Vagina (tissue), 2 donors: Measurements from ENCODE around the gene PRF1. TPM values are rescaled to one million over a fixed set of nuclear protein-coding genes. Genes with fewer than 3 reads are reported as not detected.

Experiments
- DNase-seq, 2 donors: peaks; one replicate each; pipeline ENCODE4 v3.0.0-alpha.2; 2017; ENCODE audit errors: extremely low spot score in 2 of 2
- H3K27ac ChIP-seq: fragments of 200-600 bp; sonication (generic); one replicate; pipeline ENCODE4 v1.5.1; 2019
- H3K27me3 ChIP-seq: fragments of 200-600 bp; sonication (generic); one replicate; pipeline ENCODE4 v1.5.1; 2019
- H3K36me3 ChIP-seq, 2 donors: fragments of 200-600 bp; sonication (generic); one replicate each; pipeline ENCODE4 v1.5.1; 2017 to 2019
- H3K4me1 ChIP-seq: fragments of 200-600 bp; sonication (generic); one replicate; pipeline ENCODE4 v1.5.1; 2019
- H3K4me3 ChIP-seq, 2 donors: fragments of 200-600 bp; sonication (generic); 1 replicate in 1 of 2; 2 replicates in 1 of 2; pipeline ENCODE4 v1.5.1; 2016 to 2019
- H3K9me3 ChIP-seq: fragments of 200-600 bp; sonication (generic); one replicate; pipeline ENCODE4 v1.5.1; 2019
- CTCF ChIP-seq, 3 experiments: fragments of 450-650 bp in 2 of 3; fragments of 200-600 bp in 1 of 3; sonication (generic) in 1 of 3; IDR thresholded peaks; one replicate each; pipeline ENCODE4 v1.5.1; 2017 to 2019; ENCODE audit warnings: antibody characterized with exemption in 3 of 3, mild to moderate bottlenecking in 2 of 3, moderate library complexity in 2 of 3
- POLR2A ChIP-seq, 2 donors: fragments of 450-650 bp; IDR thresholded peaks; one replicate each; pipeline ENCODE4 v1.6.1; 2017; ENCODE audit warnings: antibody characterized with exemption in 2 of 2, mild to moderate bottlenecking in 2 of 2, moderate library complexity in 2 of 2
- POLR2AphosphoS5 ChIP-seq, 2 donors: sonication (generic); formaldehyde crosslinking; IDR thresholded peaks; one replicate each; pipeline ENCODE4 v1.9.0; 2017; ENCODE audit warnings: antibody characterized with exemption in 2 of 2, mild to moderate bottlenecking in 2 of 2, low read depth in 1 of 2; ENCODE audit not compliant: insufficient read depth in 1 of 2
- intact Hi-C: fragments of 100-400 bp; cut with DNase I; formaldehyde crosslinking; loops from one replicate; pipeline ENCODE4 v1.15.1; 2023
- total RNA-seq: library from RNA; depleted of rRNA; stranded (reverse); fragments of >200 nt; gene quantifications from one replicate; pipeline ENCODE4 v1.2.3, GENCODE V29; 2016

The PRF1 gene
- total RNA-seq, 1 donor from 2014 or later: 20.9 TPM

- DNase-seq: no peak
- no peak overlapping the region for H3K27ac ChIP-seq
Measured at GRCh38 chr10:70604106-70604505, 1.6 kb upstream of the PRF1 start.

GRCh38 chr10:70603449-70603801 lies 884 bp upstream of the PRF1 start:
- Histone ChIP-seq H3K27ac (no peak overlapping the region), H3K27me3 (no peaks in the 10 kb centered on the region), H3K36me3 (no peaks in the 10 kb centered on the region), H3K4me1 (no peaks in the 10 kb centered on the region), H3K4me3 (no peak overlapping the region), H3K9me3 (no peaks in the 10 kb centered on the region)
- TF ChIP-seq POLR2A (IDR thresholded peaks at IDR 0.05) (no peak), CTCF (IDR thresholded peaks at IDR 0.05) (no peak), POLR2AphosphoS5 (IDR thresholded peaks at IDR 0.05; ENCODE audit: insufficient read depth in 1 of 2, low read depth in 1 of 2) (no peak)
- intact Hi-C loops: no loop called here
- peak in 1 of 2 donors; percentile 70 for DNase-seq

More at GRCh38 chr10:70604106-70604505, 1.6 kb upstream of the PRF1 start:
- no peaks in the 10 kb centered on the region for H3K4me1 ChIP-seq
- H3K4me3 ChIP-seq: no peak overlapping the region
- no peaks in the 10 kb centered on the region for H3K9me3 ChIP-seq
- intact Hi-C loops: no loop called here
- H3K27me3 ChIP-seq: no peaks in the 10 kb centered on the region
- no peaks in the 10 kb centered on the region for H3K36me3 ChIP-seq
- TF ChIP-seq CTCF (IDR thresholded peaks at IDR 0.05): no peak
- no peak for TF ChIP-seq POLR2A (IDR thresholded peaks at IDR 0.05)
- TF ChIP-seq POLR2AphosphoS5 (IDR thresholded peaks at IDR 0.05; ENCODE audit: insufficient read depth in 1 of 2, low read depth in 1 of 2): no peak

- DNase-seq: no peak
- H3K36me3 ChIP-seq: no peaks in the 10 kb centered on the region
- no peaks in the 10 kb centered on the region for H3K4me1 ChIP-seq
- no peak overlapping the region for H3K27ac ChIP-seq
- H3K27me3 ChIP-seq: no peaks in the 10 kb centered on the region
- TF ChIP-seq POLR2AphosphoS5 (IDR thresholded peaks at IDR 0.05; ENCODE audit: insufficient read depth in 1 of 2, low read depth in 1 of 2) (no peak), POLR2A (IDR thresholded peaks at IDR 0.05) (no peak), CTCF (IDR thresholded peaks at IDR 0.05) (no peak)
- peak overlapping the region in 1 of 2 donors; percentile 15 for H3K4me3 ChIP-seq
- no peaks in the 10 kb centered on the region for H3K9me3 ChIP-seq
- intact Hi-C loops: no loop called here
Measured at GRCh38 chr10:70601746-70602145, 795 bp downstream of the PRF1 start.

- TF ChIP-seq CTCF (IDR thresholded peaks at IDR 0.05) (no peak), POLR2AphosphoS5 (IDR thresholded peaks at IDR 0.05; ENCODE audit: insufficient read depth in 1 of 2, low read depth in 1 of 2) (no peak), POLR2A (IDR thresholded peaks at IDR 0.05) (no peak)
Measured at GRCh38 chr10:70600512-70601395, 1.8 kb downstream of the PRF1 start.

GRCh38 chr10:70599791-70600190 lies 2.8 kb downstream of the PRF1 start:
- intact Hi-C loops: no loop called here
- Histone ChIP-seq H3K9me3 (no peaks in the 10 kb centered on the region), H3K36me3 (no peaks in the 10 kb centered on the region), H3K4me1 (no peaks in the 10 kb centered on the region), H3K27me3 (no peaks in the 10 kb centered on the region), H3K4me3 (no peak overlapping the region), H3K27ac (no peak overlapping the region)
- no peak for TF ChIP-seq POLR2A (IDR thresholded peaks at IDR 0.05)
- no peak for TF ChIP-seq POLR2AphosphoS5 (IDR thresholded peaks at IDR 0.05; ENCODE audit: insufficient read depth in 1 of 2, low read depth in 1 of 2)
- TF ChIP-seq CTCF (IDR thresholded peaks at IDR 0.05): no peak
- DNase-seq: no peak

More at GRCh38 chr10:70600512-70601395, 1.8 kb downstream of the PRF1 start:
- H3K4me3 ChIP-seq: no peak overlapping the region
- intact Hi-C loops: no loop called here
- no peak overlapping the region for H3K27ac ChIP-seq
- no peaks in the 10 kb centered on the region for H3K9me3 ChIP-seq
- peak in 1 of 2 donors; percentile 67 for DNase-seq
- no peaks in the 10 kb centered on the region for H3K36me3 ChIP-seq
- H3K4me1 ChIP-seq: no peaks in the 10 kb centered on the region
- H3K27me3 ChIP-seq: no peaks in the 10 kb centered on the region
